Hepatocyte (in vitro differentiated cells): ENCODE data around the gene FGFR3.

ENCODE experiments used
- CTCF ChIP-seq: fragments of 200-600 bp; sonication (generic); IDR thresholded peaks from 2 replicates; pipeline ENCODE4 v1.5.1; 2016; ENCODE audit warnings: antibody characterized with exemption, mild to moderate bottlenecking; ENCODE audit not compliant: poor library complexity
- EZH2 ChIP-seq: fragments of 200-600 bp; sonication (generic); IDR thresholded peaks from 2 replicates; pipeline ENCODE4 v1.6.1; 2016; ENCODE audit warnings: antibody characterized with exemption, mild to moderate bottlenecking, borderline replicate concordance

- TF ChIP-seq CTCF (peak; percentile 49), EZH2 (no peak)
These were observed 25.2 kb upstream of the FGFR3 start for GRCh38 chr4:1767770-1768366.
